ENCODE measurements around the gene FRMD4B.

Gene FRMD4B

DNA sequence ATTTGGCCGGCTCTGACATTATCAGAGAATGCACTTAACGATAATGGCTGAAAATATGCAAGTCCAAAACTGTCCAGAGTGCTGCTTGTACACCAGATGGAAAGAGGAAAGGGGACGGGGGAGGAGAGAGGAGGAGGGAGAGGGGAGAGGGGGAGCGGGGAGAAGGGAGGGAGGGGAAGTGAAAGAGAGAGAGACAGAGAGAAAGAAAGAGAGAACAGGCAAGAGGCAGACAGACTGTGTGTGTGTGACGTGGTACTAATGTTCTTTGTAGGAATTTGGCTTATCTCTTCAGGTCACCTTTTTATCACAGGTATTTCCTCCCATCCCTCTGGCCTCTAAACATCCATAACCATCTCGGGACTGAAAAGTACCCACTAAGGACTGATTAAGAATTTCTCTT lies 188.4 kb downstream of the FRMD4B start:
- DNase-seq = no peak

DNA sequence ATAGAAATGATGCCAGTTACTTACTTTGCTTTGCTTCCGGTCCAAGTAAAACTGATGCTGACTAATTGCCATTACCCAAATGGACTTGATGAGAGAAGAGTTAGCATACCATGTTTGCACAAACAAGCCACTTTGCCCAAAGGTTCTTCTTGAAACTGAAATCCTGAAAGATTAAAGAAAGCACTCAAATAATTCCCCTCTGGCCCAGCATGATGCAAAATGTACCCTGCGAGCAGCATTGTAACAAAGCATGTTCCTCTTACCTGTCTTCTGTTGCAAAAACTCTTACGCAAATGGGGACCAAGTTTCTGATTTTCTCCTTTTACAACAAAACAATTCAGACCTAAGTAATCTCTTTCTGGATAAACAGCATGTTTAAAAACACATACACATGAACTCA lies 189.0 kb downstream of the FRMD4B start:
- no peak for DNase-seq

DNA sequence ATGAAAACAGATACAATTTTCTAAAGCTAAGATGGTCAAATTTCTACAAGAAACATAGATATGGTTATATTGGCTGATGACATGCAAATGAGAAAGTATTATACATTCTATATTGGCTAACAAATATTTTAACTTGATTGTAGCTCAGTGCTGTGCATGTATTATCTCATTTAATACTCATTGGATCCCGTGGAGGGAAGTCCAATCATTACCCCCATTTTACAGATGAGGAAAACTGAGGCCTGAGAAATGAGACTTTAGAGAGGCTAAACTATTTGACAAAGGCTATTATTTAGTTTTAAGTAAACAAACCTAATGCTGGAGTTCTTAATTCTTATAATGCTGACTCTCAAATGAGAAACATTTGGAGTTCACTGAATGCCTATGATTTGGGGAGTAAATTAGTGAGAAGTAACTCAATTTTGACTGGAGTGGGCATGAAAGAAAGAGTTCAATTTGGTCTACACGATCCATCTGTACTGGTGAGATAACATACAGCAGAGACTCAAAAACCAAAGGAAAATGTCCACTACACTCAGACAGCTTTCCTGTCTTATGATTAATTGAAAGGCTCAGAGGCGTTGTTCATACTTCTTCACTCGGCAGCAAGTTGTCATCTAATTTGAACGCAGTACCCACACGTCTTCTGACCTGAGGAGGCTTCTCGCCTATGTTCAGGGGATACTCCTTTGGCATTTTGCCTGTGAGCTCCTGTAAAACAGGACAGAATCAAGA lies 191.3 kb downstream of the FRMD4B start:
- no peak for DNase-seq

DNA sequence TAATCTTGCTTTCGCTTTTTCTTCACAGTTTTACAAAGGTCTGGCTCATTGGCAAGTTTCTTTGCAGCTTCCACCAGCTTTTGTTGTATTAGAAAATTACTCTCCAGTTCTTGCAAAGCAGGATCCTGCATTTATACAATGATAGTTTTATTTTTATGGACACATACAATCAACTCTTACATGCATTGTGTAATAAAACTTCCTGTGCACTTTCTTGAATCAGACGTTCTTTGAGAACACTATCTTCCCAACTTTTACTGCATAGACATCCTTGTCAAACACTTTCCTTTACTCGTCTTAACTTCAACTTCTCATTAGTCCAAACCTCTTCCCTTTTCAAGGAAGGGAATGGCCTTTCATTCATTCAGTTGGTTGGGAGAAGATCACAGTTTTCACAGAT lies 192.1 kb downstream of the FRMD4B start:
- DNase-seq = no peak

DNA sequence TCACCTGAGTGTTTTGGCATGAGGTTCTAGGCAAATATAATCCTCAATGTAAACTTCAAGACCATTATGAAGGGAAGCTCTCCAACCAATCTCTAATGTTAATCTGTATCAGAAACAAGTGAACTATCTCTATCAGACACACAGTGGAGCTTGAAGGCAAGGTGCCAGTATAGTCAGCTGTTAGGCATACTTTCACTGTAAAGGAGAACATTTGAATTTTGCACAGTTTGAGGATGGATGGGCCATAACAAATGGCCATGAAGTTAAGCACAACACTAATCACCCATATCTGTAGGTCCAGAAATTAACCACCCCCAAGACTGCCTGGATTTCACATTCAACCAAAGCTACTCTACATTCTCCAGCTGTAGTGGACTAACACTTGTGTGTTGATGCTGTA lies 194.4 kb downstream of the FRMD4B start:
- DNase-seq = no peak

DNA sequence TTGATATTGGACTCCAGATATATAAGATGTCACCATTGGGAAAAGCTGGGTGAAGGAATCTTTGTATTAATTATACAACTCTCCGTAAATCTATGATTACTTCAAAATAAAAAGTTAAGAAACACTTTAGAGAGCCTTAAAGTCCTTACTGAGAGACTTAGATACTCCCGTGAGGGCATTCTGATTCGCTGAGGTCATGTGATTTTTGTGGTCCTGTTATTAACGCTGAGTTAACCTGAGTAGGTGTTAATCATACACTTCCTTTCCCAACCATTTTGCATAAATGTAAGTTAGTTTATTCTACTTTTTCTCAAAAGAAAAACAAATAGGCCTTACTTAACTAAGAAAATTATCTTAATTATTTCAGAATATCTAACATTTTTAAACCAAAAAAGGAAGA lies 196.4 kb downstream of the FRMD4B start:
- DNase-seq = no peak

DNA sequence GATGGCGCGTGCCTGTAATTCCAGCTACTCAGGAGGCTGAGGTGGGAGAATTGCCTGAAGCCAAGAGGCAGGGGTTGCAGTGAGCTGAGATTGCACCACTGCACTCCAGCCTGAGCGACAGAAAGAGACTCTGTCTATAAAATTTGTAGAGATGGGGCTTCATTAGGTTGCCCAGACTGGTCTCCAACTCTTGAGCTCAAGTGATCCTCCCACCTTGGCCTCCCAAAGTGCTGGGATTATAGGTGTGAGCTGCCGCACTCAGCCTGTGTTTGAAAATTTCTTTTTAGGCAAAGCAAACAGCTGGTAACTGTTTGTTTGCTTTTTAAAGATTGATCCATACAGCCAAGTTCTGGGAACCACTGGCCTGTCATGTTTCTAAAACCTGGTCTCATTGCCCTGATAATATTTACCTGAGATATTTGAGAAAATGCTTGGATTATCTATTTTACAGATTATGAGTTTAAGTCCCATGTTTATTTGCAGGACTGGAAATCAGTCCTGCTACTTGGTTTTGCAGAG lies 199.3 kb downstream of the FRMD4B start:
- no peak for DNase-seq

DNA sequence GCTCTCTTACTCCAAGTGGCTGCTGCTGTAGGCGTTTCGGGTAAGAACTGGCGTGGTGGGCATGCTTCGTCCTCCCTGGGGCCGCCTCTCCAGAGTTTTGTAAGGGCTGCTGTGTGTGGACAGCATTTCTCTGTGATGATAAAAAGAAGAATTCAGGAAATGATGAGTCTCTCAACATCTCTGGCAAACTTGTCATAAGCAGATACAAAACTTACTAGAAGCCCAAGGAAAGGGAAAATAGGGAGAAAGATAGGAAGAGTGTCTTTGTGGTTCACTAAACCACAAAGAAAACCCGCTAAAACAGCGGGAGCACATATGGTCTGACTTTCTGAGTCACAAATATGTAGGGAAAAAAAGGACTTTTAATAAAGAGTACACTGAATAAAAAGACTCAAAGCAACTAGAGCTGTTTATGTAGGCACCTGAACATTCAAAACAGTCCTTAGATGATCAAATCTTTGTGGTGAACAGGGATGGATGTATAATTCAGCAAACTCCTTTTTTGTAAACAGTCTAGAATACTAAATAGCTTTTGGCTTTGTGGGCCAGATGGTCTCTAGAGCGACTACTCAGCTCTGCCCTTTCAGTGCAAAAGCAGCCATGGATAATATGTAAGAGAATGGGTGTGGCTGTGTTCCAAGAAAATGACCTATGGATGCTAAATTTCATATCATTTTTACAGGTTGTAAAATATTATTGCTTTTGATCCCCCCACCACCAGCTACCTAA lies 203.1 kb downstream of the FRMD4B start:
- no peak for DNase-seq

DNA sequence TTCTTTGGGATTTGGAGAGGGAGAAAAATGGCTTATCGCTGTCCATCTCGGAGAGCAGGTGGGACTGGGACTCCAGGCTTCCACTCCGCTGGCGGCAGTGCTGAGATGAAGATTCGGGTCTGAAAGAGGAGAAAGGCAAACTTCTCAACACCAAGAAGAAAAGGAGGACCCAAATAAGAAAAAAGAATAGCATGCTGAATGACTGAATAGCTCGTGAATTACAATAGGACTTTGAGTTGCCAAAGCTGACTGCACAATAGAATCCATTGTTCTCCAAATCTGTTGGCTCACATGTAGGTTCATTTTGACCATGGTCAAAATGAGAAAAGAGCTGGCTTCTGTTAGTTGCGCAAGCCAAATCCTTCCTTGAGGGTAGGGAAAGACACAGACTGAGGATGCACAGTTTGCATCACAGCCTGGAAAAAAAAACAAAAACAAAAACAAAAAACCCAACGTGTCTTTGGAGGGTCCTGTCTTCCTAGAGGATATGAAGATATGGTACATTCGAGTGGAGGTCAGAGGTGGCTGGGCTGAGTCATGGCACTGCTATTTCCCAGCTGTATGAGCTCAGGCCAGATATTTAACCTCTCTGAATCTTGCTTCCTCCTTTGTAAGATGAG lies 204.2 kb downstream of the FRMD4B start:
- no peak for DNase-seq

DNA sequence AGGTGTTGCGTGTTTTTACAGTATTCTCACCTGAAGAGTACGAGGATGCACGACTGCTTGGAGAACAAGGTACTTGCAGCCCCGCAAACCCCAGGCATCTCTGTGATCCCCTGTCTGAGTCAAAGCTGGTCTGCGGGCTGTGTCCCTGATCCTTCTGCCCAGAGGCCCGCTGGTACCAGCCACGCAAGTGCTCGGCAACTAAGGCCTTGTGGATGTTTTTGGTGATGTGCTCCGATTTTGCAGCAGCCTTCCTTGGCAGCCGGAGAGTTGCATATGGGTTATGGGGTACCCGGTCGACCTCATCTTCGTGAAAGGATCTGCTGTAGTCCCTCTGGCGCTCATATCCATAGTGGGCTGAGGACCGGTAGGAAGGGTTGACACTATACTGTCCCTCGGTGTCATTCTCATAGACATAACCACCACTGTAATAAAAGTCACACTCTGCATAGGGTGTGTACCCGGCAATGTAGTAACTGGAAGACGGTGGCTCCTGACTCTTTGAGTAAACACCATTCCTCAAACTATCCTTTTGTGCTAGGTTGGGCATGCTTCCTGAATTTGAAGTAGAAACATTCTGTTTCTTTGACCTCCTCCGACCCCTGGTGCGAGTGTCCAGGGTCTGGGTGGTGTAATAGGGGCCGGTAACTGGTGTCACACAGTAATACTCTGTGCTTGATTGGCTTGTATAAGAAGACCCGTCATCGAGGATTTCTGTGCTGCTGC lies 204.9 kb downstream of the FRMD4B start:
- no peak for DNase-seq

DNA sequence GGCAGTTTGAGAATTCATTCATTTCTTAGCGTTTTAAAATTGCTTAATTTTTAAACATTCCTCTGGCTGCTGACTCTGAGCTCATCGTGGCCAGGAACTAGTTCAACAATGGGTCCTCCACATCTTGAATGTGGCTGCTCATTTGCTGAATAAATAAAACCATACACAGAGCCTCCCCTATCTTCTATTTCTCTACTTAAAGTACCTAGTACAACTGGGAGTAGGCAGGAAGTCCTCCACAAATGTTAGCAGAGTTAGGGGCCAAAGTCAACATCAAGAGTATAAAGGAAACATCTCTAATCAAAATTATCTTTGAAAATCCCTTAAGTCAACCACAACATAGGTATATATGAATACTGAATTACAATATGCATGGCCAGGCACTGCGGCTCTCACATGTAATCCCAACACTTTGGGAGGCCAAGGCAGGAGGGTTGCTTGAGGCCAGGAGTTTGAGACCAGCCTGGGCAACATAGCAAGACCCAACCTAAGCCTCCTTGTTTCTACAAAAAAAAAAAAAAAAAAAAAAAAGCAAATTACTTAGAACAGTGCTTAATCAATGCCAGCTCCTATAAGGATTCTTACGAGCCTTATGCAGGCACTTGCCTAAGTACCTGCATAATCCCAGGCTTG lies 206.0 kb downstream of the FRMD4B start:
- no peak for DNase-seq

DNA sequence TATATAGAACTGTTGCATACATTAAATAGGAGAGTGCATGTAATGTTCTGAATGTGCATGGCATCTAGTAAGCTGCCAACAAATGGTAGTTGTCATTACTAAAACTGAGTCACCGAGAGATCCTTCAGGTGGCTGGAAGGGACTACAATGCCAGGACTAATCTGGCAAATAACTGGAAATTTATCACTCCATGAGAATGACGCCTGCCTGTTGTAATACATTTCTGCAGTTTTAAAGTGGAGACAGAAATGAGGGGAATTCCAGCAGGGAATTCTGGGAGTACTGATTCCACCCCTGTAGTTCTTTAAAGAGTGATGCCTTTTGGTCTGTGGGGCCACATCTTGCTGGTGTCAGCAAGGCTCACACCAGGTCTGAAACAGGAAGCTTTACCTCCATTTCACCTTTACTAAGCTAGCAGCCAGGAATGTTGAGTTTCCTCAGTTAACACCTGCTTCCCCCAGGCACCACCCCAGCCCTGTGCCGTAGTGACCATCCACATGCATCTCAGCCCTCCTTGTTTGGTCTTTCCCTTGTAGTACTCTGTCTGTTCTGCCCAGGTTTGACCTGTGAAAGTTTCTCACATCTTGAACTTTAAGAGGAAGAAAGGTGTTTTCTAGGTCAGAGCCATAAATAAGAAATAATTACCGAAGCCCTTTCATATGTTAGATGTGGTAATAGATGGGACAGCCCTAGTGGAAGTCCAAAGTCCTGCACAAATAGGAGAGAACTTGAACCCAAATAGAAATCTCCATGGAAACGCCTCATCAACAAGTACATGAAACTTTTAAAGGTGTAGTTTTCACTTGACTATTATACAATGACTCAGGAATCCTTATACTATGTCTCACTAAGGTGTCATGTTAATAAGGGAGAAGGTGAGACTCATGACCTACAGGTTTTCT lies 206.8 kb downstream of the FRMD4B start:
- DNase-seq = no peak

DNA sequence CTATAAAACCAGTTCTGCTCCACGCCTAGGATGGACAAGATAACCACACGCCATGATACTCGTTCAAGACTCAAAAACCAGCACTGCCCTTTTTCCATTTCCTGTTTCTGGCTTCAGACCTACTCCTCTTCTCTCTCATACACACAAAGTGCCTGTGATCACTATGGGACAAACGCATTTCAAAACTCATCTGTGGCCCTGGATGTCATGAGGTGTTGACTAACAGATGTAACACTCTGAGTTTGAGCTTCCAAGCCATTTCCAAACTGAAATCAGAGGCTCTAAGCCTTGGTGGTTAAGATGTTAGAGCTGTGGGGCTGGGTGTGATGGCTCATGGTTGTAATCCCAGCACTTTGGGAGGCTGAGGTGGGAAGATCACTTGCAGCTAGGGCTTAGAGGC lies 207.8 kb downstream of the FRMD4B start:
- no peak for DNase-seq

DNA sequence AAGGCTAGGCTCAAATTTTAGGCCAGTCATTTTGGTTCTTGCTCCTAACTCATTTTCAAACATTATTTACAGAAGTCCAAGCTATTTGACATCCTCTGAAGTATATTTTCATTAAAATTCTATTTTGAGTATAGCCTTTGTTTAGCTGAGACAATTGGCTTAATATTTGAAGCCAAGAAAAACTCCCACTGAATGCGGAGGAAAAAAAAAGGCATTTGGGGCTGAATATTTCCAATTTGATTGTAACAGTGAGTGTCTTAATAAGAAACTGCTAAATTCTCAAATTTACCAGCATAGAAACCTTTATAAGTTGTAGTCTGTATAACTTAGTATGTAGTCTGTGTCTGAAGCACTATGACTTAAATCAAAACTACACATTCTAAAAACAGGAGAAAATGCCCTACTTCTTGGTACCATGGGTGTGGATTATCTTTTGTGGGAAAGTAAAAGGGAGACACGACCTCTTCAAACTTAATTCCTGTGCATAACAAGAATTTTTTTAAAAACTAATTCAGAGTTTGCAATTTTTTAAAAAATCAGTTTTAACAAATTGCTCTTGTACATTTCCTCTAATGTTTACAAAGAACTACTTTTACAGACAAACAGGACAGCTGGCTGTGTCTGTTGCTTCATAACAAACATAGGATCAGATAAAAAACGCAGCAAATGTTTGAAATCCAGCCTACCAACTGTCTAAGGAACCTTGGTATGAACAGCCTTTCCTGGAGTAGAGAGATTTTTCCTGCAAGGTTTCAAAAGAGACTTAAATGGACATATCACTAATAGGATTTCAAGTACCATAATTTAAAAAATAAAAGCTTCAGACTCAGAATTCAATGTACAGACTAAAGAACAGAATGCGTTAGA lies 210.8 kb downstream of the FRMD4B start:
- no peak for DNase-seq

DNA sequence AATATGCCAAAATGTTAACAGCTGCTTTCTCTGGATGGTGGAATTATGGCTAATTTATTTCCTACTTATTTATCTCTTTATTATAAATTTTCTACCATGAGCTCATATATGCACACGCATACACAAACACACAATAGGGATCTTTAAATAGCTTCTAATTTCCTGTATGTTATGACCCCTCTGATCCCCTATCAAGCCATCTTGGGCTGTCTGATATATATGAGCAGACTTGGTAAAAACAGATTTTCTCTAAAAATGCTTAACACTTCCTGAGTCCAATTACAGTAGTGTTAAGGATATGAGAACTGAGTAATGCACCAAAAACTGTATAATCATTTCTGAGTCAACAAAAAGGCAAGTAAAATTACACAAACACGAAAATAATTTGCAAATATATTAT lies 211.4 kb downstream of the FRMD4B start:
- no peak for DNase-seq

DNA sequence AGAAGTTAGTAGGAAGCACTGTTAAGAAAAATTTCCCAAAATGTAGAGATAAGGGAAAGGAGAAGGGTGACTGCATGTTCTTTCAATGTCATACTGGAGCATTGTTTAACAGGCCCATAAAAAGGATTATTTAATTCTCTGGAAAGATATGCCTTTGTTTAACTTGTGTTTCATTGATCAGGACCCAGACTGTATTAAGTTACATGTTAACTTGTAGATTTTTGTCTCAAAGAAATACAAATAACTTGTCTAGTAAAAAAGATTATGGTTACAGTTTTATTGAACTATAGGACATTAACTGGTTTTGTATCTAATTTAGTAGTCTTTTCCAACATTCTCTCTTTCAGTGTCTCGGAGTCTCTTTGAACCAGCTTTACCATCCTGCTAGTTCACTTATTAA lies 213.8 kb downstream of the FRMD4B start:
- no peak for DNase-seq

DNA sequence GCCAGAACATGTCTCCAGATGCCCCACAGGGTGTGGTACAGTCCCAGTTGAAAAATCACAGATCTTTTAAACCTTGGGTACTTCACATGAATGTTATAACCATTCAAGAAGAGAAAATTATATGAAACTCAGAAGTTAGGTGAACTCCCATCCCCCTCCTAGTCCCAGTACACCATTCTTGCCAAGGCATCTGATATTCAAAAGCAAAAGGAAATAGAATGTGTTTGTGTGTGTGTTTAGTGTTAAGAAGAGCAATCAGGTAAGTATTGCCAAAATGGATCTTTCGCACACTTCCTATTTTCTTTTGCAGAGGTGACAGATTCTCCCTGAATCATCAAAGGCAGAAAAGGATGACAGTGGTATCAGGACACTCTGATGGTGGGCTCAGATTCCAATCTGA lies 219.4 kb downstream of the FRMD4B start:
- DNase-seq = no peak

DNA sequence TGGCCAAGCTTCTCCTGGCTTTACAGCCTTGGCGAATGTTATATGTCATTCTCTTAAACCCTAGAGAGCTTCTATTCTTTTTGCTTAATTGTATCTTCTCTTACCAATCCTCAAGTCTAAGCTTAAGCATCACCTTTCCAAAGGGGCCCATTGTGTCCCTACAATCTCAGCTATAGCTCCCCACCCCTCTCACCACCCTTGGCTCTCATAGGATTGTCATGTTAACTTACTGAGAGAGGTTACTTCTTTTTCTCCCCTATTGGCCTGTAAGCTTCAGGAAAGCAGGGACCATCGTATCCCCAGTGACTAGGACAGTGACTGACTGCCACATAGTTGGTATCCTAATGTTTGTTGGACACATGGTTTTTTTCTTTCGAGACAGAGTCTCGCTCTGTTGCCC lies 220.1 kb downstream of the FRMD4B start:
- no peak for DNase-seq

DNA sequence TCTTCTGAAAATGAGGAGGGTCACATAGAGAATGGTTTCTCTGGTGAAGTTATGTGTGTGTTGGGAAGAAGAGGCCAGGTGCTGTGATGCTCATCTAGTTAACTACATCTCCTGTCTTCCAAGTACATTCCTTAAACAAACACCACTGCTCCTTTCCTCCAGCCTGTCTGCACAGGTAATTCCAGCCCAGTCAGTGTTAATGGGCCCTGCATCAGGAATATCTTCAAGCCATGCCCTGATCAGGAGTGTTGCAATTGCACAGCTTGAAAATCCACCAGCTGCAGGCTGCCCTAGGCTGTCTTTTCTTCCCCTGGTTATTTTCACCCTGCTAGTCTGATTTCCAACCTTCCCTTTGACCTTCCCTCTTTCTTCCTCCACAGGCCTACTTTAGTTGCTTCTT lies 221.6 kb downstream of the FRMD4B start:
- no peak for DNase-seq

DNA sequence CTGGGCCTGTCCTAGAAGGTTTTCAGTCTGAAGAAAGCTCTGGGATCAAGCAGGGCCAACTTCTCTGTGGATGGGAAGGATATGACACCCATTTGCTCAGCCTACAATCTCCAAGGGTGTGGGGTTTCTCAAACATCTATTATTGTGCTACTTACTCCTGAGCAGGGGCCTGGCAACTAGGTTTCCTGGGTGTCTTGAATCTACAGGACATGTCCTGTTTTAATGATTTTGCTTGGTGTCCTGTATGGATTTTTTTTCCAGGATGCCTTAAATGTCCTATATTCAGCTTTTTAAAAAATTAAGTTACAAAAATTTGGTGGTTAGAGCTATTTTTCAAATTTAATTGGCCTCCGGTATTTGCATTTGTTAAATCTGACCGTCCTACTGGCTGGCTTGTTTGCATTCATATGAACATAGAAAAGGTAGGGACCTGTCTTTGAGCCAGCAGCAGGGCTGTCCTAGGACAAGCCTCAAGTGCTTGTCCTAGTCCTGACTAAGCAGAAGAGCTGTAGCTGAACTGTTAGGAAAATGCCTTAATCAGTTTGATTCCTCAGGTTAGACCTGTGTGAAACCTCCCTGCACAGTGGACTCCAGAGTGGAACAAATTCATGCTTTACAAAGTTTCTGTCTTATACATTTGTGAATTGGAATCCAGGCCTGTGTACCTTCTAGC lies 223.4 kb downstream of the FRMD4B start:
- no peak for DNase-seq

Data from stimulated activated CD4-positive, alpha-beta T cell treated with anti-CD3 and anti-CD28 coated beads, Interleukin-4, amount 100 ng/mL, for 1 hour (primary cell).